HEK293 (cell line): ENCODE results near the gene HSD17B1.

ENCODE experiments used
- CTCF ChIA-PET: fragments of 350-600 bp; formaldehyde crosslinking; extraction: SDS; loops from one replicate; lab custom pipeline; 2021; ENCODE audit warnings: antibody characterized with exemption; lab: Yijun Ruan, JAX
- POLR2A ChIA-PET: fragments of 300-600 bp; formaldehyde crosslinking; extraction: SDS; loops from one replicate; lab custom pipeline; 2020; ENCODE audit warnings: antibody characterized with exemption, inconsistent platforms; lab: Yijun Ruan, JAX
- H3K27ac ChIP-seq: fragments of 200-500 bp; sonication (Bioruptor generic); 2 replicates; pipeline ENCODE4 v1.5.1; 2014; ENCODE audit warnings: low read depth, low read length, control low read depth, inconsistent platforms; ENCODE audit errors: extremely low read depth
- H3K36me3 ChIP-seq, 2 experiments: fragments of 200-500 bp in 1 of 2; sonication (Bioruptor generic) in 1 of 2; 1 replicate in 1 of 2; 2 replicates in 1 of 2; pipeline ENCODE4 v1.5.1; 2014 to 2017; ENCODE audit warnings: inconsistent platforms in 2 of 2, low read length in 2 of 2; ENCODE audit not compliant: control insufficient read depth in 2 of 2, insufficient read depth in 1 of 2
- H3K4me1 ChIP-seq: fragments of 200-500 bp; sonication (Bioruptor generic); 2 replicates; pipeline ENCODE4 v1.5.1; 2014; ENCODE audit warnings: mild to moderate bottlenecking, low read length, inconsistent platforms; ENCODE audit not compliant: control insufficient read depth, insufficient read depth
- H3K4me3 ChIP-seq: 2 replicates; pipeline ENCODE4 v1.5.1; 2011; ENCODE audit warnings: low read depth, mild to moderate bottlenecking, control low read depth, low read length, moderate library complexity
- H3K9me3 ChIP-seq: fragments of 200-500 bp; sonication (Bioruptor generic); 2 replicates; pipeline ENCODE4 v1.5.1; 2014; ENCODE audit warnings: low read depth, low read length, inconsistent platforms; ENCODE audit not compliant: control insufficient read depth, insufficient read depth
- BCL11A ChIP-seq: fragments of 450-650 bp; formaldehyde crosslinking; IDR thresholded peaks from 2 replicates; pipeline ENCODE4 v1.5.1; 2016; ENCODE audit warnings: low read depth, missing biosample characterization, missing genetic modification characterization
- GLIS2 ChIP-seq: fragments of 450-650 bp; formaldehyde crosslinking; IDR thresholded peaks from 2 replicates; pipeline ENCODE4 v1.5.1; 2016; ENCODE audit warnings: missing biosample characterization, missing genetic modification characterization
- HIC1 ChIP-seq: fragments of 450-650 bp; formaldehyde crosslinking; IDR thresholded peaks from 2 replicates; pipeline ENCODE4 v1.5.1; 2016; ENCODE audit warnings: missing biosample characterization, missing genetic modification characterization
- KLF1 ChIP-seq: fragments of 450-650 bp; formaldehyde crosslinking; IDR thresholded peaks from 2 replicates; pipeline ENCODE4 v1.5.1; 2016; ENCODE audit warnings: missing biosample characterization, missing genetic modification characterization
- OVOL3 ChIP-seq: fragments of 450-650 bp; formaldehyde crosslinking; IDR thresholded peaks from 2 replicates; pipeline ENCODE4 v1.5.1; 2016; ENCODE audit warnings: missing biosample characterization, missing genetic modification characterization
- PBX3 ChIP-seq: sonication (generic); formaldehyde crosslinking; IDR thresholded peaks from 2 replicates; pipeline ENCODE4 v1.8.1; 2022; ENCODE audit warnings: mild to moderate bottlenecking, moderate library complexity, missing genetic modification reagents
- SCRT2 ChIP-seq: fragments of 450-650 bp; formaldehyde crosslinking; IDR thresholded peaks from 2 replicates; pipeline ENCODE4 v1.5.1; 2016; ENCODE audit warnings: missing biosample characterization, missing genetic modification characterization
- ZBTB17 ChIP-seq: fragments of 450-650 bp; formaldehyde crosslinking; IDR thresholded peaks from 2 replicates; pipeline ENCODE4 v1.5.1; 2016; ENCODE audit warnings: missing biosample characterization, missing genetic modification characterization
- ZBTB8A ChIP-seq: fragments of 450-650 bp; formaldehyde crosslinking; IDR thresholded peaks from 2 replicates; pipeline ENCODE4 v1.5.1; 2016; ENCODE audit warnings: missing biosample characterization, missing genetic modification characterization
- ZNF184 ChIP-seq: fragments of 450-650 bp; IDR thresholded peaks from 2 replicates; pipeline ENCODE4 v1.5.1; 2018; ENCODE audit warnings: missing biosample characterization, mild to moderate bottlenecking, missing genetic modification characterization
- ZNF2 ChIP-seq: fragments of 450-650 bp; formaldehyde crosslinking; IDR thresholded peaks from 2 replicates; pipeline ENCODE4 v1.5.1; 2016; ENCODE audit warnings: missing biosample characterization, missing genetic modification characterization
- ZNF280C ChIP-seq: fragments of 450-650 bp; formaldehyde crosslinking; IDR thresholded peaks from 2 replicates; pipeline ENCODE4 v1.5.1; 2016; ENCODE audit warnings: missing biosample characterization, missing genetic modification characterization
- ZNF426 ChIP-seq: fragments of 450-650 bp; formaldehyde crosslinking; IDR thresholded peaks from 2 replicates; pipeline ENCODE4 v1.5.1; 2017; ENCODE audit warnings: missing biosample characterization, missing genetic modification characterization, mild to moderate bottlenecking, inconsistent platforms, moderate library complexity
- ZNF510 ChIP-seq: fragments of 450-650 bp; formaldehyde crosslinking; IDR thresholded peaks from 2 replicates; pipeline ENCODE4 v1.5.1; 2018; ENCODE audit warnings: mild to moderate bottlenecking, missing genetic modification characterization, missing biosample characterization; ENCODE audit not compliant: insufficient replicate concordance
- ZNF521 ChIP-seq: fragments of 450-650 bp; formaldehyde crosslinking; IDR thresholded peaks from 2 replicates; pipeline ENCODE4 v1.5.1; 2017; ENCODE audit warnings: missing biosample characterization, mild to moderate bottlenecking, missing genetic modification characterization
- ZNF549 ChIP-seq: fragments of 450-650 bp; IDR thresholded peaks from 2 replicates; pipeline ENCODE4 v1.5.1; 2018; ENCODE audit warnings: missing biosample characterization, missing genetic modification characterization, mild to moderate bottlenecking, inconsistent platforms, moderate library complexity
- ZNF585B ChIP-seq: fragments of 450-650 bp; formaldehyde crosslinking; IDR thresholded peaks from 2 replicates; pipeline ENCODE4 v1.5.1; 2016; ENCODE audit warnings: missing biosample characterization, missing genetic modification characterization
- ZNF600 ChIP-seq: fragments of 450-650 bp; formaldehyde crosslinking; IDR thresholded peaks from 2 replicates; pipeline ENCODE4 v1.5.1; 2016; ENCODE audit warnings: missing biosample characterization, missing genetic modification characterization
- ZNF704 ChIP-seq: fragments of 450-650 bp; formaldehyde crosslinking; IDR thresholded peaks from 2 replicates; pipeline ENCODE4 v1.5.1; 2016; ENCODE audit warnings: missing biosample characterization, missing genetic modification characterization
- ZNF707 ChIP-seq: fragments of 450-650 bp; formaldehyde crosslinking; IDR thresholded peaks from 2 replicates; pipeline ENCODE4 v1.5.1; 2016; ENCODE audit warnings: missing biosample characterization, missing genetic modification characterization

Gene HSD17B1

GRCh38 chr17:42568341-42569111, 15.8 kb downstream of the HSD17B1 start:
- no peak for TF ChIP-seq BCL11A (tag by site-specific recombination)
- no peak for TF ChIP-seq ZNF510 (tag by site-specific recombination)
- TF ChIP-seq ZNF426 (tag by site-specific recombination): no peak
- no peak for TF ChIP-seq KLF1 (tag by site-specific recombination)
- no peak for TF ChIP-seq OVOL3 (tag by site-specific recombination)
- no peak for TF ChIP-seq ZNF184 (tag by site-specific recombination)
- TF ChIP-seq SCRT2 (tag by site-specific recombination): 0 out of 2 replicates have a peak, but pooled peaks have one; percentile 26
- TF ChIP-seq ZNF2 (tag by site-specific recombination): no peak
- TF ChIP-seq ZNF585B (tag by site-specific recombination): no peak
- TF ChIP-seq ZNF549 (tag by site-specific recombination): no peak
- peak; percentile 18; the same call in 1 of the 2 replicates for TF ChIP-seq GLIS2 (tag by site-specific recombination)
- no peak for TF ChIP-seq PBX3 (CRISPR knock-in tag)
- TF ChIP-seq, all 188 proteins: peak for 2
- Histone ChIP-seq H3K9me3 (no peaks in the 10 kb centered on the region), H3K4me3 (no peak overlapping the region), H3K4me1 (peaks cover 4% of the 10 kb centered on the region; the same call in 1 of the 2 replicates), H3K36me3 (peaks cover 31 to 87% of the 10 kb centered on the region in 2 experiments), H3K27ac (peak overlapping the region; percentile 40; the same call in 1 of the 2 replicates)
- POLR2A ChIA-PET: interaction anchor here (0.6 to 4.8 kb wide), 5 partner anchors 9 to 256 kb away, joined by 3 to 48 read pairs (median 4); partner anchors contain the start of genes BECN1 and PSMC3IP
- CTCF ChIA-PET: interaction anchor here (0.6 to 4.9 kb wide), 2 partner anchors 9 to 54 kb away, joined by 3 to 34 read pairs; partner anchors contain the start of gene PSMC3IP

- H3K4me1 ChIP-seq: peaks cover 3% of the 10 kb centered on the region
- H3K4me3 ChIP-seq: no peak overlapping the region
- no peaks in the 10 kb centered on the region for H3K9me3 ChIP-seq
- TF ChIP-seq ZNF280C (no peak), ZBTB8A (peak; percentile 68), ZNF704 (tag by site-specific recombination) (no peak), ZNF549 (tag by site-specific recombination) (no peak), ZNF707 (tag by site-specific recombination) (no peak), ZNF184 (tag by site-specific recombination) (no peak), HIC1 (tag by site-specific recombination) (no peak), ZNF521 (tag by site-specific recombination) (no peak), ZNF600 (tag by site-specific recombination) (peak; percentile 33; the same call in 1 of the 2 replicates), SCRT2 (tag by site-specific recombination) (no peak), ZBTB17 (tag by site-specific recombination) (no peak)
- peak overlapping the region; percentile 31; the same call in 1 of the 2 replicates for H3K27ac ChIP-seq
- CTCF ChIA-PET: interaction anchor here (0.6 to 0.7 kb wide), 3 partner anchors 112 to 259 kb away, joined by 3 to 4 read pairs (median 3); no protein-coding TSS in a partner anchor
- H3K36me3 ChIP-seq: peaks cover 56 to 85% of the 10 kb centered on the region in 2 experiments
- POLR2A ChIA-PET: no interaction called here
Observed at GRCh38 chr17:42571435-42572225, 18.9 kb downstream of the HSD17B1 start.
